ENCODE results near the gene ABHD18.

Gene ABHD18

DNA sequence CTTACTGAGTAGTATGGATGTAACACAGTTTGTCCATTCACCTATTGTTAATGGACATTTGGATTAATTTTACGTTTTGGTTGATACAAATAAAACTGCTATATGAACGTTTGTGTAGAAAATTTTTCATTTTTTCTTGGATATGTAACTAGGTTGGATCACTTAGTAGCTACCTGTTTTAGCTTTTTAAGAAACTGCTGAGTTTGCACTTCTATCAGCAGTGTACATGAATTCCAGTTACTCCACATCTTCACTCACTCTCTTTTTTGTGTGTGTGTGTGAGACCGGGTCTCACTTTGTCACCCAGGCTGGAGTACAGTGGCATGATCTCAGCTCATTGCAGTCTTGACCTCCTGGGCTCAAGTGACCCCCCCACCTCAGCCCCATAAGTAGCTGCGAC, 111.3 kb downstream of the ABHD18 start:
- no peak for DNase-seq (ENCODE audit: low read depth)
- in situ Hi-C loops (cut with HindIII; ENCODE audit: low sequenced_read_pairs): no loop called here
- TF ChIP-seq, protein P1, sequence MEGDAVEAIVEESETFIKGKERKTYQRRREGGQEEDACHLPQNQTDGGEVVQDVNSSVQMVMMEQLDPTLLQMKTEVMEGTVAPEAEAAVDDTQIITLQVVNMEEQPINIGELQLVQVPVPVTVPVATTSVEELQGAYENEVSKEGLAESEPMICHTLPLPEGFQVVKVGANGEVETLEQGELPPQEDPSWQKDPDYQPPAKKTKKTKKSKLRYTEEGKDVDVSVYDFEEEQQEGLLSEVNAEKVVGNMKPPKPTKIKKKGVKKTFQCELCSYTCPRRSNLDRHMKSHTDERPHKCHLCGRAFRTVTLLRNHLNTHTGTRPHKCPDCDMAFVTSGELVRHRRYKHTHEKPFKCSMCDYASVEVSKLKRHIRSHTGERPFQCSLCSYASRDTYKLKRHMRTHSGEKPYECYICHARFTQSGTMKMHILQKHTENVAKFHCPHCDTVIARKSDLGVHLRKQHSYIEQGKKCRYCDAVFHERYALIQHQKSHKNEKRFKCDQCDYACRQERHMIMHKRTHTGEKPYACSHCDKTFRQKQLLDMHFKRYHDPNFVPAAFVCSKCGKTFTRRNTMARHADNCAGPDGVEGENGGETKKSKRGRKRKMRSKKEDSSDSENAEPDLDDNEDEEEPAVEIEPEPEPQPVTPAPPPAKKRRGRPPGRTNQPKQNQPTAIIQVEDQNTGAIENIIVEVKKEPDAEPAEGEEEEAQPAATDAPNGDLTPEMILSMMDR (IDR thresholded peaks at IDR 0.05; ENCODE audit: low read depth, low read length, missing control alignments): no peak
- no peak overlapping the region for H3K4me3 ChIP-seq (ENCODE audit: low read depth, low read length)

Data from astrocyte of the cerebellum (primary cell).